Measurements from ENCODE around the gene ARHGAP25.

DNA sequence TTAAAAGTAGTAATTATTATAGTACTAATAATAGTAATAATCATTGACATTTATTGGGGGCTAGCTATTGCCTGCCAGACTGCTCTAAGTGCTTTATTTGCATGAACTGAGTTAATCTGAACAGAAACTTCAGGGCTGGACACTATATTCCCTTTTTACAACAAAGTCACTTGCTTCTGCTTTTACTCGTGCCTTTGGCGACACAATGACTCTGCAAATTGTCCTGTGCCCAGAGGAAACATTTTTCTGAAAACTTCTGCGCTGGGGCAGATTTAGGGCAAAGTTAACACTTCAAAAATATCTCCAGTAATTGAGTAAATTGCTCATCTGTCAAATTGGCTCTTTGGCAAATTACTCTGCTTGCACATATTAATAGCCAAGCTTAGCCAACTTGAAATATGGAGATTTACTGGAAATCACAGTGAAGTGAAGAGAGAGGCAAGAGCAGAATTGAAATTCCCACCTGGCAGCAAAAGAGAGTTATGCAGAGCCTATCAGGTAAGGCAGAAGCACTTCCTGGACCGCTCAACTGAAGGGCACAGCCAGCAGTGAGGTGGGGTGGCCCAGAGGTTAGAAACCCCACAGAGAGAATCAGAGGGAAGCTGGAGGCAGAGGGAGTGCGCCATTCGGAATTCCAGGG, 100.2 kb downstream of the ARHGAP25 start:
- TF ChIP-seq TAF1 (IDR thresholded peaks at IDR 0.05; ENCODE audit: borderline replicate concordance, low read depth, low read length) = no peak
- TF ChIP-seq POLR2A (IDR thresholded peaks at IDR 0.05; ENCODE audit: low read depth, low read length) = no peak

All from GM12892 (cell line).